Stimulated activated CD4-positive, alpha-beta T cell treated with anti-CD3 and anti-CD28 coated beads, TNF-alpha, amount 100 ng/mL, for 48 hours (primary cell): ENCODE measurements around the gene SMARCD2.
"Not testable (repeated sequence)": the region's sequence is repeated elsewhere in the genome, so short reads cannot be mapped to it uniquely, and the experiment has no call there.

Experiments
- DNase-seq, 3 donors: peaks; one replicate each; pipeline ENCODE4 v3.0.0-alpha.2; 2020; ENCODE audit warnings: low read depth in 3 of 3

Gene SMARCD2

DNA sequence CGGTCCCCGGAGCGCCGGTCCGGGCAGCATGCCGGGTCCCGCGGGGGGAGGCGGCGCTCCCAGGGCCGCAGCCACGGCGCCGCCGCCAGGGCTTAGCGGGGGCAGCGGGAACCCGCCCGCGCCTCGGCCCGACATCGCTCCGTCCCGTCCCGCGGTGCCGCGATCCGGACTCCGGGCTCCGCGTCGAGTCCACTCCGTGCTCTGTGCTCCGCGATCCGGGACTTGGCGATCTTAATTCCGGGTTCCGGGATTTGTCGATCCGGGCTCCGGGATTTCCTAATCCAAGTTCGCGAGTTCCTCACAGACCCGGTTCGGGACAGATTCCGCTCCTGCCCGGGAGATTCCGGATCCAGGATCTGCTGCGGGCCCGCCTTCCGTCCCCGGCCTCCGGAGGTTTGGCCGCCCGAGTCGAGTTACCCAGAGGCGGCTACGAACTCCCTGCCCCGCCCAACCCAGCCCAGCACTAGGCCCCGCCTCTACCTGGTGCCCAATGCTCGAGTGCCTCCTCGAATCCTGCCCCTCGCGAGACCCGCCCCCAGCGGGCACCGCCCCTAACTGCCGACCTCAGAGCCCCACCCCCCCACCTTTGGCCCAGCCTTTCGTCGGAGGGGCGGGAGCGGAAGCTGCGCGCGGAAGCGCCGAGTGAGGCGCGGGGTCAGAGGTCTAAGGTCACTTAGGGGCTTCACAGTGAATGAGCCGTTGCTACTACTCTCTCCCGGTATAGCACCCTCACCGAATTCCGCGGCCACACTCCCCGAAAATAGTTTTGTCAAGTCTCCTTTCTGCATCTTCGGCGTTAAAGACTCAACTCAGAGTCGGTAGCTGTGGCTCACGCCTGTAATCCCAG lies at the start of gene SMARCD2:
Gene SMARCD2 (minus strand): TSS at position 146 of the 847 bp plus-strand sequence. CDS start 11 bp downstream, at position 135.
- peak; percentile 99 for DNase-seq

DNA sequence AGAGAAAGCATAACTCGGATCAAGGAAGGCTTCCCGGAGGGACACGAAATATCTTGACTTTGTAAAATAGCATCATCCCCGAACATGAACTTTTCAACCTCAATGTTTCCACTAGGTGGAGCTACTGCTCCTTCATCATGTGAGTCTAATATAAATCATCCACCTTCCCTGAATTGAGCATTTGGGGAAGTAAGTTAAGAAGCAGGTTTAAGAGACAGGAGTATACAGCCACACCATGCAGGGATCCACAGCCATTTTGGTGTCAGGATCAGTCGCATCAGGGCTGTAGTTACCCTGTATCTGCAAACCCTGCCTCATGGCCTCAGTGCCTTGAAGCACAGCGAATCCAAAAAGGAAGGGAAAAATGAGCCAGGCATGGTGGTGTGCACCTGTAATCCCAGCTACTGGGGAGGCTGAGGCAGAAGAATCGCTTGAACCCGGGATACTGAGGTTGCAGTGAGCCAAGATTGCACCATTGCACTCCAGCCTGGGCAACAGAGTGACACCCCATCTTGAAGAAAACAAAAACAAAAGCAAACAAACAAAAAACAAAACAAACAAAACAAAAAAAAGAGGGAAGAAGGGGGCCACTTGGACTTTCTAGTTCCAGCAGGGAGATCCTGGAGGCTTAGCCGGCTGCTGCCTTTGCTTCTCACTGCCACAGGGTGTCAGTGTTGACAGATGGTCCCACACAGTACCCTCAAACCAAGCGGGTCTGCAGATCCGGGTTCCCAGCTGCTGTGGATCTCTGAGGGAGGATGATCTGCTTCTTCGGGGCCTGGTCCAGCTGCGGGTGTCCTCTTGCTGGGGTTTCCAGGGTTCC lies 46.8 kb upstream of the SMARCD2 start:
- not testable (repeated sequence) for DNase-seq

DNA sequence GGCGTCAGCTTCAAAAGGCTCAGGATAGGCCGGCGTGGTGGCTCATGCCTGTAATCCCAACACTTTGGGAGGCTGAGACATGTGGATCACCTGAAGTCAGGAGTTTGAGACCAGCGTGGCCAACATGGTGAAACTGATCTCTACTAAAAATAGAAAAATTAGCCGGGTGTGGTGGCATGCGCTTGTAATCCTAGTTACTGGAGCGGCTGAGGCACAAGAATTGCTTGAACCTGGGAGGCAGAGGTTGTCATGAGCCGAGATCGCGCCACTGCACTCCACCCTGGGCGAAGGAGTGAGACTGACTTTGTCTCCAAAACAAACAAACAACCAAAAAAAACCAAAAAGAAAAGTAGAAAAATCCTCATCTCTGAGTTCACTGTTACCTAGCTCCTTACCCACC lies 42.6 kb upstream of the SMARCD2 start:
- DNase-seq: not testable (repeated sequence)

DNA sequence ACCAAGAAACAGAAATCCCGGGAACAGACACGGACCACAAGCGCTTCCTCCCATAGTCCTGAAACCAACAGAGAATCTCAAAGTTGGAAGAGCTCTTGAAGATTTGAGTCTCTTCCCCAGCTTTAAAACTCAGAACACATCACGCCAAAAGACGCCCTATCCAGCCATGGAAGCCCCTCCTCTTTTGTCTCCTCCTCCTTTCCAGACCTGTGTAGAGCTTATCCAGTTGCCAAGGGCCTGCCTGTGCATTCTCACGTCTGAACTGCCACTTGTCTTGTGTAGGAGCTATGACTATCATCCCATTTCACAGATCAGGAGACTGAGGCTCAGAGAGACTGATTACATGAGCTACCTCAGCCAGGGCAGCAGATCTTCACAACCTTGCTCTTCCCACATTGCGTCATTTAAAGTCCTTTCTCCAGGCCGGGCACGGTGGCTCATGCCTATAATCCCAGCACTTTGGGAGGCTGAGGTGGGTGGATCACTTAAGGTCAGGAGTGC lies 40.2 kb upstream of the SMARCD2 start:
- not testable (repeated sequence) for DNase-seq

DNA sequence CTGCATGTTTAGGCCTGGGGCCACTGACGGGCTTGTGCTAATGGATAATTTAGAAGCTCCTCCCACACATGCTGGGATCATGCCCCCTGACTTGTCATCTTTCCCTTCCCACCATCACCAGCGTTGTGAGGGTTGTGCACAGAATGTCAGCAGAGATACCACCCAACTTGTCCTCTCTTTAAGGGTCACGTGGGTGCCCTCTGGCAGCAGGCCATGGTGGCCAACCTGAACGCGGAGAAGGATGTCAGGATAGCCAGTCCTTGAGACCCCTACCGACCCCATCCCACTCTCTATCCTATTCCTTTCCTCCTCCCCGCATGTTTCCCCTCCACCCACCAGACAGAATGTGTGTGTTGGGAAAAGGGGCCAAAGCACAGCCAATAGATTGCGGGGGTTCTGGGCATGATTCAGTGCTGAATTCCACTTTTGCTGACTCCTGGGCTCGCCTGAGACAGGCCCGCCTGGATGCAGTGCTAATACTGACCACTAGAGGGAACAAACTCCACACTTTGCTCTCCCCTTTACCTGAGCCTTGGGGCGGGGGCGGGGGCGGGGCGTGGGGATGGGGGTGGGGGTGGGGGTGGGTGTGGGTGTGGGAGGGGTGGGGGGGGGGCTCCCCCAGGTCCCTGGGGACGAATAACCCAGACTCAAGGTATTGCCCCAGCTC lies 39.6 kb upstream of the SMARCD2 start, which contains the start of gene GH2:
Gene GH2 (minus strand): TSS at position 10 of the 667 bp plus-strand sequence. CDS start 143 bp downstream, outside the sequence.
- peak; percentile 28 to 44 (median 35) for DNase-seq

DNA sequence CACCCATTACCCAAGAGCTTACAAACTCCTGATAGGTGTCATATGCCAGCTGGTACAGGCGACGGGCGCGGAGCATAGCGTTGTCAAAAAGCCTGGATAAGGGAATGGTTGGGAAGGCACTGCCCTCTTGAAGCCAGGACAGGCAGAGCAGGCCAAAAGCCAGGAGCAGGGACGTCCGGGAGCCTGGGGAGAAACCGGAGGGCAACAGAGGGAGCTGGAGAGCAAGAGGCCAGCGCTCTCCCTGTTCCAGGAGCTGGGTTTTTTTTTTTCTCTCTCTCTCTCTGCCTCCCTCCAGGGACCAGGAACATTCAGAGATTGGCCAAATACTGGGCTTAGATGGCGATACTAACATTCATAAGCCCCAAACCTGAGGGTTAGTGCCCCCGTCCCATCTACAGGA lies 38.9 kb upstream of the SMARCD2 start:
- DNase-seq: not testable (repeated sequence)

DNA sequence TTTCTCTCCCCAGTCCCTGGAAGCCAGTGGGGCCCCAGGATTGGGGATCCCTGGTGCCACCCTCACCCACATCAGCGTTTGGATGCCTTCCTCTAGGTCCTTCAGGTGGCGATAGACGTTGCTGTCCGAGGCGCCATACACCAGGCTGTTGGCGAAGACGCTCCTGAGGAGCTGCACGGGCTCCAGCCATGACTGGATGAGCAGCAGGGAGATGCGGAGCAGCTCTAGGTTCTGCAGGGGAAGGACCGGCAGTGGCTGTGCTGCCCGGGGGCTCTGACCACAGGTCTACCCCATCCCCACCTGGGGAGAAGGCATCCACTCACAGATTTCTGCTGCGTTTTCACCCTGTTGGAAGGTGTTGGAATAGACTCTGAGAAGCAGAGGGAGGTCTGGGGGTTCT lies 38.2 kb upstream of the SMARCD2 start:
- no peak for DNase-seq

DNA sequence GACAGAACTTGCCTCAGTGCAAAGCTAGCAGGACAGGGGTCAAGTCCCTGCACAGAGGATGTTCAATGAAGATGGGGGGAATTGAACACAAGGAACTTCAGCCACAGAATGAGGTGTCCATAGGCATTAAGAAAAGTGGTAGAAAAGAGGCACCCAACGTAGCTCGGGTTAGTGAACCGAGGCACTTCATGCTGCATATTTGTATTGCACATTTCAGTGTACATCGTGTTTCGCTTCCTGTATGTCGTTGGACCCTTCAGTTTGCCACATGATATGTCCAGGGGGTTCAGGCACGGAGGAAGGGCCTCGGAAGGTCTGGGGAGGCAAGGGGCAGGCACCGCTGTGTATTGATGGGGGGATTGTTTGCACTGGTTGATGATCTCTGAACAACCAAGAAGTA lies 35.9 kb upstream of the SMARCD2 start:
- not testable (repeated sequence) for DNase-seq

DNA sequence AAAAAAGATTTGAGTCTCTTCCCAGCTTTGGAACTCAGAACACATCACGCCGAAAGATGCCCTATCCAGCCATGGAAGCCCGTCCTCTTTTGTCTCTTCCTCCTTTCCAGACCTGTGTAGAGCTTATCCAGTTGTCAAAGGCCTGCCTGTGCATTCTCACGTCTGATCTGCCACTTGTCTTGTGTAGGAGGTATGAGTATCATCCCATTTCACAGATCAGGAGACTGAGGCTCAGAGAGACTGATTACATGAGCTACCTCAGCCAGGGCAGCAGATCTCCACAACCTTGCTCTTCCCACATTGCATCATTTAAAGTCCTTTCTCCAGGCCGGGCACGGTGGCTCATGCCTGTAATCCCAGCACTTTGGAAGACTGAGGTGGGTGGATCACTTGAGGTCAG lies 32.2 kb upstream of the SMARCD2 start:
- DNase-seq: not testable (repeated sequence)

DNA sequence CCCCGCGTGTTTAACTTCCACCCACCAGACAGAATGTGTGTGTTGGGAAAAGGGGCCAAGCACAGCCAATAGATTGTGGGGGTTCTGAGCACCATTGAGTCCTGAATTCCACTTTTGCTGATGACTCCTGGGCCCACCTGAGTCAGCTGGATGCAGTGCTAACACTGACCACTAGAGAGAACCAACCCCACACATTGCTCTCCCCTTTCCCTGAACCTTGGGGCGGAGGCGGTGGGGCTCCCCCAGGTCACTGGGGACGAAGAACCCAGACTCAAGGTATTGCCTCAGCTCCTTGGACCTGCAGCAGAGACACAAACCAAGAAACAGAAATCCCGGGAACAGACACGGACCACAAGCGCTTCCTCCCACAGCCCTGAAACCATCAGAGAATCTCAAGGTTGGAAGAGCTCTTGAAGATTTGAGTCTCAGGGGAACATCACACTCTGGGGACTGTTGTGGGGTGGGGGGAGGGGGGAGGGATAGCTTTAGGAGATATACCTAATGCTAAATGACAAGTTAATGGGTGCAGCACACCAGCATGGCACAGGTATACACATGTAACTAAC lies 31.7 kb upstream of the SMARCD2 start:
- not testable (repeated sequence) for DNase-seq

DNA sequence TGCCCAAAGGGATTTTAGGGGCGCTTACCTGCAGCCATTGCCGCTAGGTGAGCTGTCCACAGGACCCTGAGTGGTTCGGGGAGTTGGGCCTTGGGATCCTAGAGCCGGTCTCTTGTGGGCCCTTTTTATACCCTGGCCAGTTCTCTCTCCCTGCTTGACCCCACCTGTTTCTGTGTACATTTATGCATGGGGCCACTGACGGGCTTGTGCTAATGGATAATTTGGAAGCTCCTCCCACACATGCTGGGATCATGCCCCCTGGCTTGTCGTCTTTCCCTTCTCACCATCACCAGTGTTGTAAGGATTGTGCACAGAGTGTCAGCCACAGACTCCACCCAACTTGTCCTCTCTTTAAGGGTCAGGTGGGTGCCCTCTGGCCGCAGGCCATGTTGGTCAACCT lies 31.1 kb upstream of the SMARCD2 start, which contains the start of gene CSH2:
Gene CSH2 (minus strand): TSS at position 101 of the 400 bp plus-strand sequence. CDS start 63 bp downstream, at position 38.
- DNase-seq: not testable (repeated sequence)

DNA sequence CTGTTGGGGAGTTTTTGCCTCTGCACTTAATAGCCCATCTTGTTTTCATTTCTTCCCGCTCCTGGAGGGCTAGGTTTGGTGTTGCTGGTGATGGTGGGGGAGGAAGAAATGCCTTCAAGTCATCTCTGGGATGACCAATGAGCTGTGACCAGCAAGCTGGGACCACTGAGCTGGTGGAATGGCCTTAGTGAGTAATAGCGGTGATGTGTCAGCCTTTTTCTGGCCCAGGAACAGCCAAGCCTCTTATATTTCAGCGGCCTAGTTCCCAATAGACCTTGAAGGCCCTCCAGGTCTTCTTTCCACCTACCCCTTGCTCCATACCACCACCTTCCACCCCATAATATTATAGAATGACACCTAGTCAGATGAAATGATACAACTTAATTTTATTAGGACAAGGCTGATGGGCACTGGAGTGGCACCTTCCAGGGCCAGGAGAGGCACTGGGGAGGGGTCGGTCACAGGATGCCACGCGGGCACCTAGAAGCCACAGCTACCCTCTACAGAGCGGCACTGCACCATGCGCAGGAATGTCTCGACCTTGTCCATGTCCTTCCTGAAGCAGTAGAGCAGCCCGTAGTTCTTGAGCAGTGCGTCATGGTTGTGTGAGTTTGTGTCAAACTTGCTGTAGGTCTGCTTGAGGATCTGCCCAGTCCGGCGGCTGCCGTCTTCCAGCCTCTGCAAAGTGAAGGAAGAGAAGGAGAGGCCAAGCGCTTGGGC lies 29.3 kb upstream of the SMARCD2 start:
- not testable (repeated sequence) for DNase-seq

DNA sequence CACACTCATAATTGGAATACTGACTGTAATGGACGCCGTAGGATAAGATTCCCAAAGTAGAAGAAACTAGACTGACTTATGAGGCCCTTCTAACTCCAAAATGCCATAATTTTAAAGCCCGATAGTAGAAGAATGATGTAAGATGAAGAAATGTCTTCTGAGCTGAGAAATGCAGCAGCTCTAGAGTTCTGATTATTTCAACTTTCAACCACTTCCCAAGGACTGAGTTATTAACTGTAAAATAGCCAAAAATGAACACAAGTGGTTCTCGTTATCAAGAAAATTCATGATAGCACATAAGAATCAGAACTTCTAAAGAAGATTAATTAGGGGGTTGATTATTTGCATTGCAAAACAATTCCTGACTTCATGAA lies 27.8 kb upstream of the SMARCD2 start:
- DNase-seq: not testable (repeated sequence)

DNA sequence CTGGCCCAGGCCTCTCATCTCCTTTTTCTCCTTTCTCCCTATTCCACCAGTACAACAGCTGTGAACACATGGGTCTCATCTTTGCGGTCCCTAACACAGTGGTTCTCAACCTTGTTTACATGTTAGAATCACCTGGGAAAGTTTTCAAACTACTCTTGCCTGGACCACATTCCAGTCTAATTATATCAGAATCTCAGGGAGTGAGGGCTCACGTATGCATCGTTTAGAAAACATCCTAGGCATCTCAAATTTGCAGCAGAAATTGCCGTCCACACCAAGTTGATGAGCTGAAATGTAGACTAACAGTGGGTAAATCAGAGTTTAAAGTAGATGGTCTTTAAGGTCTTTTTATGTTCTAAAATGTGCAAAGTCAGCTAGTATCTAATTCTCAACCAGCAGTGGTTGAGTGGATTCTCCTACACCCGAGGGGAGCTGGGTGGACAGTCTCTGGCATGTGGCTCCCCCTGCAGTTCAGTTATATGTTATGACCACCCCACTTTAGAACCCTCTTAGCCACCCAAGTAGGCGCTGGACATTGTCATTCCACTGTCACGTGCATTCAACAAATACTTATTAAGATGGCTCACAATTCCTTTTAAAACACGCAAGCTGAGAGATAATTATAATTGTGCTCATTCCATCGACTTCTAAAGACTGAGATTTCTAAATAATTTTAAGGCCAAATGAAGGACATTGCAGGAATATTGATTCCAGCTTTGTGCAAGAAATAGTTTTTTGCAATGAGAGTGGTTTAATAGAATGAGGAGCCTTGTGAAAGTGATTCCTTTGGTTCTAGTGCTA lies 27.2 kb upstream of the SMARCD2 start:
- DNase-seq: not testable (repeated sequence)

DNA sequence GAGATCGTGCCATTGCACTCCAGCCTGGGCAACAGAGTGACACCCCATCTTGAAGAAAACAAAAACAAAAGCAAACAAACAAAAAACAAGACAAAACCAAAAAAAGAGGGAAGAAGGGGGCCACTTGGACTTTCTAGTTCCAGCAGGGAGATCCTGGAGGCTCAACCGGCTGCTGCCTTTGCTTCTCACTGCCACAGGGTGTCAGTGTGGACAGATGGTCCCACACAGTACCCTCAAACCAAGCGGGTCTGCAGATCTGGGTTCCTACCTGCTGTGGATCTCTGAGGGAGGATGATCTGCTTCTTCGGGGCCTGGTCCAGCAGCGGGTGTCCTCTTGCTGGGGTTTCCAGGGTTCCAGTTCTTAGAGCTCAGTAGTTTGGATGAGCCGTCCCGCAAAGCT lies 24.1 kb upstream of the SMARCD2 start:
- not testable (repeated sequence) for DNase-seq

DNA sequence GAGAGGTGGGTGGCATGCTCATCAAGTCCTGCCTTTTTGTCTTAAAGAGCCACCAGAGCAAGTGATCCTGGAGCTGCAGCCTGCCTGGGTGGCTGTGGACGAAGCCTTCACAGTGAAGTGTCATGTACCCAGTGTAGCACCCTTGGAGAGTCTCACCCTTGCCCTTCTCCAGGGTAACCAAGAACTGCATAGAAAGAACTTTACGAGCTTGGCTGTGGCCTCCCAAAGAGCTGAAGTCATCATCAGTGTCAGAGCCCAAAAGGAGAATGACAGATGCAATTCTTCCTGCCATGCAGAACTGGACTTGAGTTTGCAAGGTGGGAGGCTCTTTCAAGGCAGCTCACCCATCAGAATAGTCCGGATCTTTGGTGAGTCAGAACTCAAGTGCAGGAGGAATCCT lies 16.8 kb upstream of the SMARCD2 start:
- no peak for DNase-seq

DNA sequence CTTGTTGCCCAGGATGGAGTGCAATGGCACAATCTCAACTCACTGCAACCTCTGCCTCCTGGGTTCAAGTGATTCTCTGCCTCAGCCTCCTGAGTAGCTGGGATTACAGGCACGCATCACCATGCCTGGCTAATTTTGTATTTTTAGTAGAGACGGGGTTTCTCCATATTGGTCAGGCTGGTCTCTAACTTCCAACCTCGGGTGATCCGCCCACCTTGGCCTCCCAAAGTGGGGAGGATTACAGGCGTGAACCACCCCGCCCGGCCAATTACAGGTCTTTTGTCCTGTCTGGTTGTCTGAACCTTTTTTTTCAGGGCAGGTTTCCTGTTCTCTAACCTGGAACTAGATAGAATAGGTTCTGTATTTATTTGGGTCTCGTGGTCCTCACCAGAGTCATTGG lies 13.9 kb upstream of the SMARCD2 start:
- not testable (repeated sequence) for DNase-seq

DNA sequence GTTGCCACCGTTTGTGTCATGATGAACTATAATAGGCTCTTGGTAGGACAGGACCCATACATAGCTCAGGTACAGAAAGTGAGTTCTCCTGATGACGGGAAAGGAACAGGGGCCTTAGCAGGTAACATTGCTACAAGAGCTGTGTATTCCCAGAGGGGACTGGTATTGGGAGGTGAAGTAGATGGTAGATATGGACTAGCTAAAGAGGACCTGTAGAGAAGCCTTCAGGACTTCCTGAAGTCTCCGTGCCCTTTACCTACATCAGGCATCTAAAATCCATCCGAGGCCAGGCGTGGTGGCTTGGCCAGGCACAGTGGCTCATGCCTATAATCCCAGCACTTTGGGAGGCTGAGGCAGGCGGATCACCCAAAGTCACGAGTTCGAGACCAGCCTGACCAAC lies 12.7 kb upstream of the SMARCD2 start:
- no peak for DNase-seq

DNA sequence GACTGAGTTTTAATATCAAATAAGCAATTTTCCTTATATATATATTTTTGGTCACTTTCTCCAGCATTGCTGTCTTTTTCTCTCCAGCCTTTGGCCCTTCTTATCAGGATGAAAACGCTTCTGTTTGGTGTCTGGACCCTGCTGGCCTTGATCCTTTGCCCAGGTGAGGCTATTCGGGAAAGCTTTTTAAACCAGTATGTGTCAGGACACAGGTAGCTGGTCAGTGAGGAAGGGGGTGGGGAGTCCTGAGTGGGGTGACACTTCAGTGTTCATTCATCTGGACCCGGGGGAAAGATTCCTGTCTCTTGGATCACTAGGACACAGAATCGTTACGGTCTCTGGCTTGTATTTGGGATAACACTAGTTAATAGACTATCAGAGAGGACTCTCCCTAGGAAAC lies 12.2 kb upstream of the SMARCD2 start:
- no peak for DNase-seq

DNA sequence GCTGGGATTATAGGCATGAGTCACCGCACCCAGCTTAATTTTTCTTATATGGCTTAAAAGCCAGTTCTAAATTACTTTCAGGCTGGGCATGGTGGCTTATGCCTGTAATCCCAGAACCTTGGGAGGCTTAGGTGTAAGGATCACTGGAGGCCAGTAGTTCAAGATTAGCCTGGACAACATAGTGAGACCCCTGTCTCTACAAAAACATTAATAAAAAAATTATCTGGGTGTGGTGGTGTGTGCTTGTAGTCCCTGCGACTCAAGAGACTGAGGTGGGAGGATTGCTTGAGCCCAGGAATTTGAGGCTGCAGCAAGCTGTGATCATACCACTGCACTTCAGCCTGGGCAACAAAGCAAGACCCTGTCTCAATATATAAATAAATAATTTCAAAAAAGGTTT lies 10.8 kb upstream of the SMARCD2 start:
- DNase-seq: no peak
